ENCODE results near the gene NPRL2.

The NPRL2 gene

GRCh38 chr3:50352781-50353180, 2.2 kb upstream of the NPRL2 start:
- TF ChIP-seq FOXP2 (optimal IDR thresholded peaks at IDR 0.05; ENCODE audit: borderline replicate concordance, extremely low read depth, extremely low read length, insufficient read depth) = no peak

- no peak for TF ChIP-seq POLR2AphosphoS5 (IDR thresholded peaks at IDR 0.05; ENCODE audit: low read depth, low read length)
- no peak for TF ChIP-seq TAF1 (IDR thresholded peaks at IDR 0.05; ENCODE audit: borderline replicate concordance, insufficient read depth, low read length)
- TF ChIP-seq SIN3A (IDR thresholded peaks at IDR 0.05; ENCODE audit: borderline replicate concordance, insufficient read depth, low read length) = no peak
- no peak for TF ChIP-seq REST (IDR thresholded peaks at IDR 0.05; ENCODE audit: insufficient read depth in 1 of 2, low read depth in 2 of 2, low read length in 2 of 2)
- no peak for TF ChIP-seq FOXP2 (optimal IDR thresholded peaks at IDR 0.05; ENCODE audit: borderline replicate concordance, extremely low read depth, extremely low read length, insufficient read depth)
Measured at GRCh38 chr3:50351323-50351697, 735 bp upstream of the NPRL2 start.

GRCh38 chr3:50350213-50350526, 405 bp downstream of the NPRL2 start:
- no peak for TF ChIP-seq REST (IDR thresholded peaks at IDR 0.05; ENCODE audit: insufficient read depth in 1 of 2, low read depth in 2 of 2, low read length in 2 of 2)
- no peak for TF ChIP-seq SIN3A (IDR thresholded peaks at IDR 0.05; ENCODE audit: borderline replicate concordance, insufficient read depth, low read length)
- no peak for TF ChIP-seq FOXP2 (optimal IDR thresholded peaks at IDR 0.05; ENCODE audit: borderline replicate concordance, extremely low read depth, extremely low read length, insufficient read depth)

- TF ChIP-seq SIN3A (IDR thresholded peaks at IDR 0.05; ENCODE audit: borderline replicate concordance, insufficient read depth, low read length) (no peak), POLR2AphosphoS5 (IDR thresholded peaks at IDR 0.05; ENCODE audit: low read depth, low read length) (no peak), FOXP2 (optimal IDR thresholded peaks at IDR 0.05; ENCODE audit: borderline replicate concordance, extremely low read depth, extremely low read length, insufficient read depth) (no peak), REST (IDR thresholded peaks at IDR 0.05; ENCODE audit: insufficient read depth in 1 of 2, low read depth in 2 of 2, low read length in 2 of 2) (no peak), TAF1 (IDR thresholded peaks at IDR 0.05; ENCODE audit: borderline replicate concordance, insufficient read depth, low read length) (no peak)
Measured at GRCh38 chr3:50347187-50347813, 3.3 kb downstream of the NPRL2 start.

- TF ChIP-seq FOXP2 (optimal IDR thresholded peaks at IDR 0.05; ENCODE audit: borderline replicate concordance, extremely low read depth, extremely low read length, insufficient read depth) (no peak), POLR2AphosphoS5 (IDR thresholded peaks at IDR 0.05; ENCODE audit: low read depth, low read length) (no peak), TAF1 (IDR thresholded peaks at IDR 0.05; ENCODE audit: borderline replicate concordance, insufficient read depth, low read length) (no peak), REST (IDR thresholded peaks at IDR 0.05; ENCODE audit: insufficient read depth in 1 of 2, low read depth in 2 of 2, low read length in 2 of 2) (no peak), SIN3A (IDR thresholded peaks at IDR 0.05; ENCODE audit: borderline replicate concordance, insufficient read depth, low read length) (no peak)
Measured at GRCh38 chr3:50345586-50346234, 4.9 kb downstream of the NPRL2 start, which contains the start of gene ZMYND10. ZMYND10 (minus strand) TSS chr3:50345732; CDS start chr3:50345579, 153 bp downstream.

All from PFSK-1 (cell line).